Body of pancreas (tissue), 4 donors: ENCODE data around the gene SMIM24.

Experiments
- POLR2A ChIP-seq, 3 donors: fragments of 450-650 bp; IDR thresholded peaks; one replicate each; pipeline ENCODE4 v1.6.1; 2016; ENCODE audit warnings: antibody characterized with exemption in 3 of 3, mild to moderate bottlenecking in 2 of 3
- TF ChIP-seq, protein P1 (sequence below), 7 experiments: fragments of 450-650 bp in 4 of 7; fragments of 200-600 bp in 3 of 7; sonication (generic) in 3 of 7; IDR thresholded peaks; one replicate each; pipeline ENCODE4 v1.5.1; 2016 to 2019; ENCODE audit warnings: antibody characterized with exemption in 7 of 7

DNA sequence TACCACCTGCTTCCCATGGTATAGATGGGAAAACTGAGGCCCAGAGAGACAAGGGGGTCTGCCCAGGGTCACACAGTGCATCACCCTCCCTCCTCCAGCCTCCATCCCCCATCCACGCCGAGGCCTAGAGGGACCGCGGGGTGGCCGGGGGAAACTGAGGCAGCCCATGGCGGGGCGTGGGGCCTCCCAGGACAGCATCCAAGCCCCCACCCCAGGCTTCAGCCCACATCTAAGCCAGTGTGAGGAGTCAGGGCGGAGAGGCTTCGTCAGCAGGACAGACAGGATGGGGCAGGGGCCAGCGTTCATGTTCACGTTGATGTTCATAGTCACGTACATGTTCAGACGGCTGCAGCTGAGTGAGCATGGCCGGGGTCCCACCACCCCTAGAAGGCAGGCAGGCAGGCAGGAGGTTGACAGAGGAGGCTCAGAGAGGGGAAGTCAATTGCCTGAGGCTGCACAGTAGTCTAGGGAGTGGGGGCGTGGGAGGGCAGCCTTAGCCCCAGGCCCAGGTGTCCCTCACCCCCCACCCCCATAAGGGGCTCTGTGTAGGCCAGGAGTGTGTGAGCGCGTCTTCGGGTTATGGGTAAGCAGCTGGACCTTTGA, 23.3 kb downstream of the SMIM24 start:
- TF ChIP-seq, protein P1, sequence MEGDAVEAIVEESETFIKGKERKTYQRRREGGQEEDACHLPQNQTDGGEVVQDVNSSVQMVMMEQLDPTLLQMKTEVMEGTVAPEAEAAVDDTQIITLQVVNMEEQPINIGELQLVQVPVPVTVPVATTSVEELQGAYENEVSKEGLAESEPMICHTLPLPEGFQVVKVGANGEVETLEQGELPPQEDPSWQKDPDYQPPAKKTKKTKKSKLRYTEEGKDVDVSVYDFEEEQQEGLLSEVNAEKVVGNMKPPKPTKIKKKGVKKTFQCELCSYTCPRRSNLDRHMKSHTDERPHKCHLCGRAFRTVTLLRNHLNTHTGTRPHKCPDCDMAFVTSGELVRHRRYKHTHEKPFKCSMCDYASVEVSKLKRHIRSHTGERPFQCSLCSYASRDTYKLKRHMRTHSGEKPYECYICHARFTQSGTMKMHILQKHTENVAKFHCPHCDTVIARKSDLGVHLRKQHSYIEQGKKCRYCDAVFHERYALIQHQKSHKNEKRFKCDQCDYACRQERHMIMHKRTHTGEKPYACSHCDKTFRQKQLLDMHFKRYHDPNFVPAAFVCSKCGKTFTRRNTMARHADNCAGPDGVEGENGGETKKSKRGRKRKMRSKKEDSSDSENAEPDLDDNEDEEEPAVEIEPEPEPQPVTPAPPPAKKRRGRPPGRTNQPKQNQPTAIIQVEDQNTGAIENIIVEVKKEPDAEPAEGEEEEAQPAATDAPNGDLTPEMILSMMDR (IDR thresholded peaks at IDR 0.05): no peak
- TF ChIP-seq POLR2A (IDR thresholded peaks at IDR 0.05): no peak
